RPMI8226 (cell line): ENCODE results near the gene KCNJ13.

Experiments
- DNase-seq: peaks from one replicate; pipeline ENCODE4 v3.0.0-alpha.2; 2015

KCNJ13 gene

GRCh38 chr2:232776435-232776834 is at the start of gene KCNJ13:
TSS of gene KCNJ13 (minus strand) at chr2:232776565. CDS start at chr2:232771362, 5,203 bp downstream.
- no peak for DNase-seq

- no peak for DNase-seq
Observed at GRCh38 chr2:232817756-232818155, 41.4 kb upstream of the KCNJ13 start.

- no peak for DNase-seq
Observed at GRCh38 chr2:232816657-232817056, 40.3 kb upstream of the KCNJ13 start.

GRCh38 chr2:232815569-232815968 is 39.2 kb upstream of the KCNJ13 start:
- DNase-seq: no peak

- DNase-seq: no peak
Observed at GRCh38 chr2:232810444-232810843, 34.1 kb upstream of the KCNJ13 start.

GRCh38 chr2:232809349-232810124 is 33.2 kb upstream of the KCNJ13 start:
- DNase-seq: no peak

GRCh38 chr2:232802091-232802490 is 25.7 kb upstream of the KCNJ13 start:
- no peak for DNase-seq

GRCh38 chr2:232800166-232800565 is 23.8 kb upstream of the KCNJ13 start:
- no peak for DNase-seq

GRCh38 chr2:232798187-232798586 is 21.8 kb upstream of the KCNJ13 start:
- no peak for DNase-seq

GRCh38 chr2:232795920-232796319 is 19.6 kb upstream of the KCNJ13 start:
- no peak for DNase-seq

- DNase-seq: no peak
Observed at GRCh38 chr2:232794981-232795380, 18.6 kb upstream of the KCNJ13 start.

GRCh38 chr2:232793271-232793670 is 16.9 kb upstream of the KCNJ13 start:
- no peak for DNase-seq

- no peak for DNase-seq
Observed at GRCh38 chr2:232791518-232791917, 15.2 kb upstream of the KCNJ13 start.

- no peak for DNase-seq
Observed at GRCh38 chr2:232789082-232789481, 12.7 kb upstream of the KCNJ13 start.

GRCh38 chr2:232787806-232788205 is 11.4 kb upstream of the KCNJ13 start:
- no peak for DNase-seq

GRCh38 chr2:232783278-232783677 is 6.9 kb upstream of the KCNJ13 start:
- no peak for DNase-seq

GRCh38 chr2:232781765-232782164 is 5.4 kb upstream of the KCNJ13 start:
- DNase-seq: no peak

GRCh38 chr2:232779934-232780333 is 3.6 kb upstream of the KCNJ13 start:
- no peak for DNase-seq

- DNase-seq: no peak
Observed at GRCh38 chr2:232779465-232779864, 3.1 kb upstream of the KCNJ13 start.

- DNase-seq: no peak
Observed at GRCh38 chr2:232777276-232777675, 911 bp upstream of the KCNJ13 start.

GRCh38 chr2:232773815-232774214 is 2.5 kb downstream of the KCNJ13 start:
- DNase-seq: no peak

GRCh38 chr2:232772531-232772930 is 3.8 kb downstream of the KCNJ13 start:
- DNase-seq: no peak

GRCh38 chr2:232771870-232772269 is 4.5 kb downstream of the KCNJ13 start:
- DNase-seq: no peak

GRCh38 chr2:232770207-232770606 is 6.2 kb downstream of the KCNJ13 start:
- DNase-seq: no peak

GRCh38 chr2:232767866-232768265 is 8.5 kb downstream of the KCNJ13 start:
- DNase-seq: no peak
